AML-193 (cell line): Measurements from ENCODE around the gene CTRB2.

Experiments used
- DNase-seq, 2 experiments: peaks; one replicate each; lab custom pipeline; 2025; lab: John Stamatoyannopoulos, UW

Gene CTRB2

DNA sequence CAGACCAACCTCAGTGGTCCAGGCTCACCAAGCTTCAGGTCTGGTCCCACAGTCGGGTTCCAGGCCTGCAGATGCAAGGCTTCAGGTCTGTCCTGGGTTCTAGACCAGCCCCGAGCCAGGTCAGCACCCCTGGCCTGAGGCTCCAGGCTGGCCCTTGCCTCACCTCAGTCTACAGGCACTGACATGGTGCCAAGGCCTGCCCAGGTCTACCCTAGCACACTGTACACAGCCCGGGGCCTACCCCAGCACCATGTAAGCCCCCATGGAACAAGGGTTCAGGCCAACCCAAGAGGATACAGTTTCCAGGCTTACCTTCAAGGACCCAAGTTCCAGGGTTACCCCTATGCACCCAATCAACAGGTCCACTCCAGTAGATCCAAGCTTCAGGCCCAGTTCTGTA lies 31.9 kb downstream of the CTRB2 start:
- no peak for DNase-seq

- no peak for DNase-seq
Observed at GRCh38 chr16:75172578-75172977, 34.4 kb downstream of the CTRB2 start.

- DNase-seq = no peak
Observed at GRCh38 chr16:75169899-75170405, 37.0 kb downstream of the CTRB2 start.

- DNase-seq = no peak
Observed at GRCh38 chr16:75160386-75160785, 46.6 kb downstream of the CTRB2 start.
